Measurements from ENCODE around the gene TUBGCP2.

- no peak for TF ChIP-seq POLR2AphosphoS5 (IDR thresholded peaks at IDR 0.05)
- TF ChIP-seq CTCF (IDR thresholded peaks at IDR 0.05) = no peak
Observed at GRCh38 chr10:133230387-133231195, 78.1 kb downstream of the TUBGCP2 start.
